RCC 7860 (cell line): ENCODE results near the gene CEP78.
"Not testable (repeated sequence)": the region's sequence is repeated elsewhere in the genome, so short reads cannot be mapped to it uniquely, and the experiment has no call there.

Experiments used
- DNase-seq: peaks from one replicate; pipeline ENCODE4 v3.0.0-alpha.2; 2015; ENCODE audit warnings: low spot score
- FAIRE-seq: peaks from 2 replicates; lab custom pipeline; 2012; peaks lifted over from hg19 to GRCh38; lab: Jason Lieb, UNC

CEP78 gene

DNA sequence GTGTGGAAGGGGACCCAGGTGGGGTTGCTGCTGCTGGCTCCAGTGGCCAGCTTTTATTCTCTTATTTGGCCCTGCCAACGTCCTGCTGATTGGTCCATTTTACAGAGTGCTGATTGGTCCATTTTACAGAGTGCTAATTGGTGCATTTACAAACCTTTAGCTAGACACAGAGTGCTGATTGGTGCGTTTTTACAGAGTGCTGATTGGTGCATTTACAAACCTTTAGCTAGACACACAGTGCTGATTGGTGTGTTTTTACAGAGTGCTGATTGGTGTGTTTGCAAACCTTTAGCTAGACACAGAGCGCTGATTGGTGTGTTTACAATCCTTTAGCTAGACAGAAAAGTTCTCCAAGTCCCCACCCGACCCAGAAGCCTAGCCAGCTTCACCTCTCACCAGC lies 48.3 kb downstream of the CEP78 start:
- not testable (repeated sequence) for FAIRE-seq, DNase-seq

DNA sequence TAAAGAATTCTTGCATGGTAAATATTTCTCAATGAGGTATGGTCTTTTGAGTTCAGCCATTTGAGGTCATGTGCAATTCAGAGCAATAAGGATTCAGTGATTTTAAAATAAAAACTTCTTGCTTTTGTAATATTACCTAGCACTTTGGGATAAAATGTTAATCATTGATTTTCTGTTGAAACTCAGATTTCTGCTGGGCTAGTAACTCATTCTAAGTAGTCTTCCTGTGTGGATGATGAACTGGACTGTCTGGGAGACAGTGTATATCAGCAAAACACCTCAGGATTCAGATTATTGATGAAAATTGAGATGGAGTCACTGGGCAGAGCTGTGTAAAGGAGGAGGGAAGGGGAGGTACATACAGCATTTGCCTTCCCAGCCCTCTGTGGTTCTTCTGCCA lies 50.2 kb downstream of the CEP78 start:
- no peak for FAIRE-seq

DNA sequence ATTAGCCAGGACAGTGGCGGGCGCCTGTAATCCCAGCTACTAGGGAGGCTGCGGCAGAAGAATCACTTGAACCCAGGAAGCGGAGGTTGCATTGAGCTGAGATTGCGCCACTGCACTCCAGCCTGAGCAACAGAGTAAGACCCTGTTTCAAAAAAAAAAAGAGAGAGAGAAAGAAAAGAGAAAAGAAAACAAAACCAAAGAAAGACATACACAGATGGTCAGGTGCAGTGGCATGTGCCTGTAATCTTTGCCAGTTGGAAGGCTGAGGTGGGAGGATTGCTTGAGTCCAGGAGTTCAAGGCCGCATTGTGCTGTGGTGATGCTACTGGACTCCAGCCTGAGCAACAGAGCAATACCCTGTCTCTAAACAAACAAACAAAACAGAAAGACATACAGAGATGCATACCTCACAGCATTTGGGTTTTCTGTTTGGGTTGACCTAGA lies 51.1 kb downstream of the CEP78 start:
- DNase-seq: no peak
- no peak for FAIRE-seq

More for the DNA sequence above, 50.2 kb downstream of the CEP78 start:
- DNase-seq: no peak

DNA sequence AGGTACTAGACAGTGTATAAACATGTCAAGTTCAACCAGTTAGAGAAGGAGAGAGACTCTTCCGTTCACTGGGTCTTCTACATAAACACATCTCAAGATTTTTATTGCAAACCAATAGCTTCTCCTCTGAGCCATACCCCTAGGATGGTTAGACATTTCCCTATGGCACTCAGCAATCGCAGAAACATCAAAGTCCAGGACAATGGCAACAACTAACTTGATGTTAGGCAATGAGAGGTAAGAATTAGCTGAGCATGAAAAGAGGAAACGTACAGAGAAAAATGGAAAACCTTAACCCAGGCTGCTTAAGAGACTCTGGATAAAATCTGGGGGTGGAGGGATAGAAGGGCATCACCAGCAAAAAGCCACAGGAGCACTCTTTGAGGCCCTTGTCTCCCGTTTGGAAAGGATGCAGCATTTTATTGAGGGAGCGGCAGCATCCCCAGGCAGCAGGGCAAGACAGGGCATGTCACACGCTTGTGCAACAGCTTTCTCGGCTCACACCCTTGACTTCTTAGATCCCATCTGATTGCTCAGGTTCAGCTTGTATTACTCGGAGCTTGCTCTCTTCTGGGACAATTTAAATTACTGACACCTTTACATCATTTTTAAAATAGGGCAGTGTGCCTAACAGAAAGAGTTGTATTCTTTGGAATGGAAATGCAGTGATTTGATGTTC lies 52.5 kb downstream of the CEP78 start:
- FAIRE-seq: no peak
- no peak for DNase-seq

DNA sequence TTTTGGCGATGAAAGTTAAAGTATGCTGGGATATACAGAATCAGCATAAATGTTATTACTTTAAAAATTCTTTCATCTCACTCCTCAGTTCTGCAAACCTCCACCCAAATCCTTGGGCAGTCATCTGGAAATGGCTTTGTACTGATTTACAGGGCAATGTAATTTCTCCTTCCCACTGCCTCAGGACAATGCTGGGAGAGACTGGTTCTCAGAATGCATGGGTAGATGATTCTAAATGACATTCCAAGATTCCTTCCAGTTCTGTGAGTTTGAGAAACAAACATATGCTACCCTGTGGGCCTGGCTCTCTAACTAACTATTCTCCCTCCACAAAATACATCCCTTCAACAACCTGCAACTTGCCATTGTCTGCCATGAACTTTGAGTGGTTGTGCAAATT lies 53.6 kb downstream of the CEP78 start:
- no peak for DNase-seq

DNA sequence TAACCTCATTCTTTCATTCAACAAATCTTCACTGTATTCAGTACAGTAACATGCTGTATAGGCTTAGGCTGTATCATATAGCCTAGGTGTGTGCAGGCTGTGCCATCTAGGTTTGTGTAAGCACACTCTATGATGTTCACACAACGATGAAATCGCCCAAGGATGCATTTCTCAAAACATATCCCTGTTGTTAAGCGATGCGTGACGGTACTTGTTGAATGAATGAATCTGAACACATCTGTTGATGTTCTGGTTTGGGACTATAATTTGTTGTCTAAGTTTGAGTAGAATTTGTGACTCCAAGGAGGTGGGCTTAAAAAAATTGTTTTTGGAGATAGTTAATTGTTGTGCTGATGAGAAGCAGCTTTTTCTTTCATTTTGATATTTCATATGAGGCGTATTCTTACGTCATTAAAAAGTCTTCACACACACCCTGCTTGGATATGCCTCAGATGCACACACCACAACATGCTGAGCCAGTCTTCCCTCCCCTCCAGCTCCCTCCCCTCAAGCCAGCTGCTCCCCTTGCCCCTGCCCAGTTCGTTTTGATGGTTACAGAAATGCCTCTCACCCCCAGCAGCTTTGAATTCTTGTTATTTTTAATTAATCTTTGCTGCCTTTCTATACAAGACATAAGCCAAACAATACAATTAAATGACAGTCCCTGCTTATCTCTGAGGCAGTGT lies 55.5 kb downstream of the CEP78 start:
- FAIRE-seq (no peak), DNase-seq (no peak)

More for the DNA sequence above, 53.6 kb downstream of the CEP78 start:
- no peak for FAIRE-seq

DNA sequence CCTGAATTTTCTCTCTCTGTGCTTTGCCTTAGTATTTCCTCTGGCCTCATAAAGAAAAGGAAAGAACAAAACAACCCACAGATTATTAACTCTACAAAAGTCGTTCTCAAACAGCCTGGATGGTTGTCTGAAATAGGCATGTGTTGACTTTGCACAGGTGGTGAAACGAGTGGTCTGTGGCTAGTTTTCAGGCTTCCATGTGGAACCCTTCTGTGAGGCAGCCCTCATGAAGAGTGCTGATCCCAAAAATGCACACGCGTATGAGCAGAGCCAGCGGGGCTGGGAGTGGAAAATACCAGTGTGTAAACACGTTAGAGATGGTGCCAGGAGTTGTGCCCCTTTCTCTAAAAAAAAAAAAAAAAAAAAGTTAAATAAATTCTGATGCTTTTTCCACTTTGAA lies 56.2 kb downstream of the CEP78 start:
- DNase-seq (no peak), FAIRE-seq (no peak)

DNA sequence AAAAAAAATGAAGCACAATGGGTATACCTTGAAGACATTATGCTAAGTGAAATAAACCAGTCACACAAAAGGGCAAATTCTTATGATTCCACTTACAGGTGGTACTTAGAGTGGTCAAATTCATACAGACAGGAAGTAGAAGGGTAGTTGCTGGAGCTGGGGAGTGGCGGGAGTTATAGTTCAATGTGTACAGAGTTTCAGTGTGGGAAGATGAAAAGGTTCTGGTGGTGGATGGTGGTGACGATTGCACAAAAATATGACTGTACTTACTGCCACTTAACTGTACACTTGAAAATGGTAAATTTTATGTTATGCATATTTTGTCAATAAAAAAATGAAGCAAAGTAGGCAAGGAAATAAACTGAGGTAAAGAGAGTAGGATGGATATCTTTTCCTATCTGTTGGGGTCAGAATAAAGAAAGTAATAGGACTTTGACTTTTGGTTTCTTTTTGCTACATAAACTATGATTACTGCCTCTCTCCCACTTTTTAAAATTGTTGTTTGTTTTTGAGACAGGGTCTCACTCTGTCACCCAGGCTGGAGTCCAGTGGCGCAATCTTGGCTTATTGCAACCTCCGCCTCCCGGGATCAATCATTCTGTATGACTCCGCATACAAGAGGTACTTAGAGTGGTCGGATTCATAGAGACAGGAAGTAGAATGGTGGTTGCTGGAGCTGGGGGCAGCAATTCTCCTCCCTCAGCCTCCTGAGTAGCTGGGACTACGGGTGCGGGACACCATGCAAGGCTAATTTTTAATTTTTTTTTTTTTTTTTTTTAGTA lies 57.0 kb downstream of the CEP78 start:
- DNase-seq (no peak), FAIRE-seq (no peak)

DNA sequence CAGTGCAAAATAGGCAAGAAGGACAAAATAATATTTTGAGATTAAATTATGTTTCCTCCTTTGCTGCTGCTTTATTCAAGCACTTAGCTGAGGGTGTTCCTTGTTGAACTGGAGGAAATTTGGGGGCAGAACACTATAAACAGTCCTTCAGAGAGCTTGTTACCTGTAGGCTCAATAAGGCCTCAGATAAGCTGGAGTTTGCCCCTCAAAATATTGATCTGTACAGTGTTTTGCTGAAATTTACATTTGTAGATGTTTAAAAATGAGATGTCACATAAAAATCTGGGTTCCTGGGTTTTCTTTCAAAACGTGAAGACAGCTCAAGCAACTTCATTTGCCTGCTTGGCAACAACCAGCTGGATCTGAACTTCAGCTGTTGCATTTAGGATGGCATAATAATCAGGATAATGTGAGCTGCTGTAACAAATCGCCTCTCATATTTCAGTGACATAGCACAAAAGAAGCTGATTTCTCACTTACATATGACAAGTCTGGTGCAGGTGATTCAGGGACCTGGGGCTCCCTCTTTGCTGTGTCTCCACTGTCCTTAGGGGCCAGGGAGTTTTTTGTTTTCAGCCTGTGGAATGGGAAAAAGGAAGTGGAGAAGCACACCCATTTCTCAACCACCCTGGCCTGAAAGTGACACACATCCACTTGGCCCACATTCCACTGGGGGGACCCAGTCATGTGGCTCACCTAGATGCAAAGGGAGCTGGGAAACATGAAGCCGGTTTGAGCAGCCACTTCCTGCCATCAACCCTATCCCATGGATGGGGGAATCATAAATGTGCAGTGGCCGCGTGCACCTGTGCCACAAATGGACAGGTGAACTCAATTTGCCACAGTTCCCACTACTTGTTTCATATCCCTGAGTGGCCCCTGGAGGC lies 58.7 kb downstream of the CEP78 start:
- FAIRE-seq: no peak
- no peak for DNase-seq

DNA sequence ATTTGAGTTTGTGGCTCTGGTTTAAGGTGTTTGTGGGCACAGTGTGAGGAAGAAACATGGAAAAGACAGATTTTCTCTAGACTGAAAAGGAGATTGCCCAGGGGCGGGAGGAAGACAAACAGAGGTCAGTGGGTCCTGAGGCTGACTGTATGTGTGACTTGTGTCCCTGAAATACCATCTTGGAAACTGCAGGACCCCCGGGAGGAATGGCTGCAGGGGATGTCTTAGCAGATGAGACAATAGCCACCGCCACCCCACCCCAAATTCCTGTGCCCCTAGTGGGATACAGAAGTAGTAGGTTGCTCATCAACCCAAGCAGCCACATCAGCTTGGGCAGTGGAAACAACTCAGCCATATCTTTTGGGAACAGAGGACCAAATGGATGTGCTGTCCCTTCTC lies 59.3 kb downstream of the CEP78 start:
- DNase-seq (no peak), FAIRE-seq (no peak)

DNA sequence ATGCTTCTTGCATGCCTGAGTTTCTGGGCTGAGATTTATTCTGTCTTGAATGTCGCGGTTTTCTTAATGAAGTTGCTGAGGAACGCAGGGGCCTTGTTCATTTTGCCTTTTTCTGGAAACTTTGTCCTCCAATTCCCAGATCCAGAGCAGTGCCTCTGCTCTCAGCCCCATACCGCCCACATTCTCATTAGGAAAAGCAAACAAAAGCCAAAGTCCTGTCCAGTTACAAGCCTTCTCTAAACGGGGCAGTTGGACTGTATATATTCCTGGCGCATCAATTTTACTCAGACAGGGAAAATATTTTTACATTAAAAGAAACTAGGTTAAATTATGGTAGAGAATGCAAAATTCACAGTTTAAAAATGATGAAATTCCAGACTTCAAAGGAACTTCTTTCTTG lies 59.9 kb downstream of the CEP78 start:
- no peak for FAIRE-seq

DNA sequence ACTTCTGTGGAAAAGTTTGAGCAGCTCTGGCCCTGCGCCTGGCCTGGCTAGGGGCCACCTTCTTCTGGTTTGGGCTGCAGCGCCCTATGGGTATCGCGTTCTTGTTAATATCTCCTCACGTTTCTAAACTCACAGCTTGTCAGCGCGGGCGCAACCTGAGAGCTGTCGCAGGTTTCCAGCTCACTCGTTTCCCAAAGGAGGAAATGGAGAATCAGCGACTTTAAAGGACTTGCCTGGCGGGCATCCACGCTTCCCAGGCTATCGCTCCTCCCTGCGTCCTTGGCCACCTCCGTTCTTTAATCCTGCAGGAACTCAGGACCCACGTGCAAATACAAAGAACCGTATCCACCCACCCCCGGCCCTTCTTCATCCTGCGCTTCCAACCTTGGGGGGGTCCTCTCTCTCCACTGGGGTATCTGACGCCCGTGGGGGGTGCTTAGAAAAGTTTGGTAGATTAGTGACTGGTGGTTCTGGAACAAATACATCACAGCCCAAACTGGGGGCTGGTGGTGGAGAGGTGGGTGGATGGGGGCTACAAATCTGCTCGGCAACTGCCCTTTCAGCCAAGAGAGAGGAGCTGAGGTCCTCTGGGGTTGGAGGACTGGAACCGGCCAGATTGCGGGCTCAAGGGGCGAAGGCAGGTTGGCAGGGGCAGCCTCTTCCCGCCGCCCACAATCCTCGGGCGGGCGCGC lies 60.5 kb downstream of the CEP78 start:
- DNase-seq: no peak
- FAIRE-seq: no peak

More for the DNA sequence above, 59.9 kb downstream of the CEP78 start:
- DNase-seq: no peak

DNA sequence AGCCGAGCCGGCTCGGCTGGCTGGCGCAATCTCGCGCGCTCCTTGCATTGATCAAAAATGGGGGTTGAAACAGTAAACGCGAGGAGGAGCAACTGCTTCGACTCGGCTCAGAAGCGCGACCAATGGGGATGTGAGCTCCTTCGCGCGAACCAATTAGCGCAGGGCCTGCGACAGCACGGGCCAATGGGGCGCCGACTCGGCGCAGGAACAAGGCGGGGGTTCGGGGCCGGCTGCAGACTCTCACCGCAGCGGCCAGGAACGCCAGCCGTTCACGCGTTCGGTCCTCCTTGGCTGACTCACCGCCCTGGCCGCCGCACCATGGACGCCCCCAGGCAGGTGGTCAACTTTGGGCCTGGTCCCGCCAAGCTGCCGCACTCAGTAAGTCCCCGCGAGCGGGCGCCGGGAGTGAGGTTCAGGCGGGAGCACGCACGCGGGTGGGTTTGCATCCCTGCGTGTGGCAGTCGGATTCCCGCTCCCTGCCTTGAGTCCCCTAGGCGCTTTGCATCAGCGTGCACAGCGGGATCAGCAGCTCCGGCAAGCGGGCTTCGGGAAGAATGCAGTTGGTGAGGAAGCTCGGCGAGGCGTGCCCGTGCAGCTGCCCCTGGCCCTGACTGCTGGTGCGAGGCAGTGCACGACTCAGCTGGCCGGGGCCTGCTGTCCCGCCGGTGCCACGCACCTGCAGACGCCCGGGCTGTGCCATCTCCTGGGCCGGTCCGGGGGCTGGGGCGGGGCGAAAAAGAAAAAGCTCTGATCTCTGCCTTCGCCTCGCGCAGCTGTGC lies 61.2 kb downstream of the CEP78 start, which contains the start of gene PSAT1:
Gene PSAT1 (plus strand): TSS at position 233 of the 779 bp plus-strand sequence. CDS start 86 bp downstream, at position 319.
- DNase-seq: peak; percentile 91
- FAIRE-seq: peak; percentile 42

DNA sequence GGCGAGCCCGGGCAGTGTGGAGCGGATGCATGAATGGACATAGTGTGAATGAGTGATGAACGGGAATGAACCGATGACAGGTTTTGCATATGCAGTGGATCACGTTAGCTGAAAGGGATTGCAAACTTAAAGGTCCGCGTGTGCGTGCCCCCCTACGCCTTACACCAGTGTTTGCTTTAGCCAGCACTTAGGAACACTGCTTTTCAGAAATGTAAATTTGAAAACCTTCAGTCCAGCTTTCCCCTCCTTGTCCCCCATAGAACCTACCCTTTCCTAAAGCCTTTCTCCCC lies 61.7 kb downstream of the CEP78 start:
- no peak for FAIRE-seq
- peak; percentile 52 for DNase-seq

DNA sequence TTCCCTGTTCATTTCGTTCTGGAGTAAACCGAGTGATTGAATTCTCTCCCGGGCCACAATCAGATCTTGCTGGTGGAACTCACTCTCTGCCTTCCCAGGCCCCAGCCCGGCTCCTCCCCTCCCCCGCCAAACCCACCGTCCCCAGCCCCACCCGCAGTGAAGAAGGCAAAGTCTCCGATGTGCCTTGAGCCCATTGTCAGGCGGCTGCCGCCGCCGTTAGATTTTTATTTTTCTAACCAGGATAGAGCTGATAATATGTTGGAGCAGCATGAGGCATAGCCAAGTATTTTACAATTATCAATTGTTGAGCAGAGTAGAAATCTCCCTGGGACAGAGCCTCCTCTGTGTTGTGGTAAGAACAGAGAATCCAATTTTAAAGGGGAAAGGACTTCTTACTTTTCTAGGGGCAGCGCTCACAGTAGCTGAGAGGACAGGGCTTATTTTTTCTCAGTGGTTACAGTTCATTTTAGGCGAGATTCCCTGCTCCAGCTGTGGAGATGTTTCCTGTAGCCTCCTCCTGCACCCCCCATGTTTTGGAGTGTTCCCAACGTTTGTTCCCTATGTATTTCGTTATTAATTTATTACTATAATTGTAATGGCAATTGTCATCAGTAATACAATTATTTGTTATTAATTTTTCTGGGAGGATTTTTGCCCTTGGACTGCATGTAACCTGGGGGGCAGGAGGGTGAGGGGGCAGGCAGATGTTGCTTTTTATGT lies 62.3 kb downstream of the CEP78 start:
- FAIRE-seq: no peak
- DNase-seq: no peak

DNA sequence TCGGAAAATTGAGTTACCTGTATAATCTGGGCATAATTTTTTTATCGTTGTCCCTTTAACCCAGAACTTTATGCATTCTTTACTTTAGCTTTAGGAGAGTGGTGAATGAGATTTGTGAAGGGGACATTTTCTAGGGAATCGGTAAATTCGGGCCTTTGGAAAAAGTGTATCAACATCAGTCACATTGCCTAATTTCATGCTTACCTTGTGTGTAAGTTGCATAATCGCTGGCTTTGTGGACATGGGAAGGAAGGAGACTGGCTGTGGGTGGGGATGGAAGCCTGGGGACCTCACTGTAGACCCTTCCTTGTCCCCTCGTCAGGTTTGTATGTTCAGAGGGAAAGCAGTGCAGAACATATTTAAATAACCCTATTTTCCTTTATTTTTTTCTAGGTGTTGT lies 64.3 kb downstream of the CEP78 start:
- no peak for FAIRE-seq
- no peak for DNase-seq

DNA sequence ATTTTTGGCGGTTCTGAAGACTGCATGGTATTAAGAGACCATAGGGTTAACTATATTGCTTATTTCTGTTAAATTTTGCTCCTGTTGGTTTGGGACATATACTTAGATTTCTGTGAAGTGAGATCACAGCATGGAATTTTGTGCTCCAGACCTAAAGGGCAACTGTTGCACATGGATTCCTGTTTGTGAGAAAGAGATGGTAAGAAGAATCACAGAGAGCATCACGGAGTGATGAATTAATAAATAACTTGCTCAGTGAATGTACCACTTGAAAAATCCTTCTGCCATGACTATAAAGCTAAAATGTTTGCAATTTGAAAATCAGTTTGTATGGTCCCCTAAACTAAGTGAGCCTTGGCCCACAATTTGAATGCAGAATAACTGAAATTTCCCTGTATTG lies 65.6 kb downstream of the CEP78 start:
- DNase-seq (no peak), FAIRE-seq (no peak)

DNA sequence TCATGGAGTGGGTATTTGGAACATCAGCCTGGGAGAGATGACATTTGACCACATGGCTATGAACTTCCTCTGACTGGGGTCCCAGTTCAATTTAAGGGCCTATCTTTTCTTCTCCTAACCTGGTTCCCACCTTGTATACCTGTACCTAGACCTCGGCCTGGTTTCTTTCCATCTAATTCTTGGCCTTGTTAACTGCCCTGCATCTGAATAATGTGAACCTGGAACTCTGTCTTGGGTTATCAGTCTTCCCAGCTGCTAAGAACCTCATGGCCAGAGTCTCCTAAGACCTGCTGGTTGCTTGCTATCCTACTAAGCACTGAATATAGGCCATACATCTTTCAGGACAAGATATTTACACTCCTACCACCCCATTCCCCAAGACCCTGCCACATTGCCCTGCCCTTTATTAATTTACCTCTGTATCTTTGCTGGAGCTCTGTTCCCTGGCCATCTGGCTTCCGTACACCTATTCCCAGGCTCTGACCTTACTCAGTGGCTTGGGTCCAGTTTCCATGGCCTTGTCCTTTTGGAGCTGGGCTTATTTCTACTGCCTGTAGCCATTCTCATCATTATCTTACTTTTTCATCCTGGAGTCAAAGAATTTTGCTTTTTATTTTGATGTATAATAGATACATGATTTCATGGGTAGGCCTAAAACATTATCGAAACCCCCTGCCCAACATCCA lies 67.6 kb downstream of the CEP78 start:
- FAIRE-seq (no peak), DNase-seq (no peak)
